ENCODE results near the gene TBX19. TPM values are rescaled to one million over a fixed set of nuclear protein-coding genes. Genes with fewer than 3 reads are reported as not detected.

TBX19 gene
- total and polyA plus RNA-seq, 2 of the 8 experiments (the other 6 are each of a cell fraction or from before 2014, with no cell fraction given), result 1.0 to 1.8 TPM

GRCh38 chr1:168271636-168272035, 9.0 kb upstream of the TBX19 start:
- Histone ChIP-seq H3K4ac (replicated peaks; ENCODE audit: insufficient read length, low read depth, low read length) (no peak overlapping the region), H3K4me1 (replicated peaks in 1 of 4; ENCODE audit: control insufficient read depth in 3 of 4, insufficient read depth in 4 of 4, low read length in 3 of 4) (no peaks in the 10 kb centered on the region), H3K79me2 (ENCODE audit: control insufficient read depth in 1 of 2, insufficient read depth in 2 of 2, low read length in 2 of 2) (no peaks in the 10 kb centered on the region), H3K4me2 (ENCODE audit: insufficient read depth in 1 of 2, low read depth in 2 of 2, low read length in 2 of 2) (no peak overlapping the region), H2BK120ac (replicated peaks; ENCODE audit: low read depth, low read length) (no peak overlapping the region), H2BK12ac (ENCODE audit: low read depth, low read length) (no peak overlapping the region), H3K79me1 (ENCODE audit: low read depth, low read length) (no peaks in the 10 kb centered on the region), H3K14ac (ENCODE audit: insufficient read length) (no peak overlapping the region), H2BK5ac (ENCODE audit: low read depth, low read length) (no peak overlapping the region), H3K27ac (ENCODE audit: low read depth, low read length) (no peak overlapping the region), H4K5ac (ENCODE audit: insufficient read length, low read depth, low read length) (no peak overlapping the region), H4K20me1 (replicated peaks in 1 of 2; ENCODE audit: control insufficient read depth in 1 of 2, insufficient read depth in 2 of 2, low read length in 2 of 2) (no peaks in the 10 kb centered on the region), H3K27me3 (replicated peaks in 1 of 4; ENCODE audit: control insufficient read depth in 3 of 4, extremely low read depth in 1 of 4, insufficient read depth in 3 of 4, low read length in 3 of 4) (no peaks in the 10 kb centered on the region), H4K91ac (replicated peaks; ENCODE audit: insufficient read length, low read length) (no peak overlapping the region), H3K23me2 (ENCODE audit: low read depth, low read length) (no peaks in the 10 kb centered on the region), H3K4me3 (ENCODE audit: extremely low read depth in 1 of 4, insufficient read depth in 2 of 4, low read depth in 3 of 4, low read length in 4 of 4) (no peak overlapping the region), H4K8ac (ENCODE audit: extremely low read depth, insufficient read depth, low read length) (no peak overlapping the region), H3K56ac (replicated peaks; ENCODE audit: insufficient read length, low read depth, low read length) (no peak overlapping the region), H2AFZ (ENCODE audit: low read length) (no peak overlapping the region), H2BK15ac (ENCODE audit: low read length) (no peak overlapping the region), H2BK20ac (ENCODE audit: low read length) (no peak overlapping the region), H3K18ac (ENCODE audit: extremely low read depth, low read length) (no peak overlapping the region), H2AK5ac (ENCODE audit: low read depth, low read length) (no peak overlapping the region), H3K9me3 (ENCODE audit: insufficient read depth in 2 of 2, low read depth in 1 of 2, low read length in 1 of 2) (no peaks in the 10 kb centered on the region), H3K23ac (ENCODE audit: insufficient read length) (no peak overlapping the region), H3K36me3 (ENCODE audit: control insufficient read depth in 2 of 4, insufficient read depth in 4 of 4, low read length in 3 of 4) (no peaks in the 10 kb centered on the region), H3K9ac (replicated peaks in 1 of 4; ENCODE audit: extremely low read depth in 1 of 4, low read depth in 3 of 4, low read length in 3 of 4) (no peak overlapping the region)
- ChIA-PET CTCF (ENCODE audit: partially characterized antibody) (interaction anchor here (1.1 to 1.2 kb wide), 2 partner anchors 9 to 36 kb away, joined by 3 to 6 read pairs; no protein-coding TSS in a partner anchor), POLR2A (ENCODE audit: partially characterized antibody) (no interaction called here)
- 89% methylated on average over 1 of the region's 1 CpG; no CpG with 5 or more reads in 1 of the 2 experiments for WGBS, 2 experiments (ENCODE audit: extremely low coverage in 1 of 2, insufficient coverage in 1 of 2, insufficient read length in 1 of 2, insufficient replicate concordance in 2 of 2, low coverage in 1 of 2, low lambda C conversion rate in 2 of 2, missing lambda C conversion rate in 1 of 2)
- FAIRE-seq, result no peak
- no peak for DNase-seq (ENCODE audit: low read depth in 1 of 2, low spot score in 2 of 2)
- no peak for TF ChIP-seq KDM4A (IDR thresholded peaks at IDR 0.05; ENCODE audit: low read depth, low read length, severe bottlenecking)
- TF ChIP-seq EP300 (IDR thresholded peaks at IDR 0.05; ENCODE audit: borderline replicate concordance in 1 of 2, low read depth in 2 of 2, low read length in 2 of 2), result no peak

Data from H1 (cell line).